ENCODE data around the gene NR1H2.
A peak's percentile ranks its signal among the peaks of the same experiment; 100 is the strongest.
"Not testable (repeated sequence)": the region's sequence is repeated elsewhere in the genome, so short reads cannot be mapped to it uniquely, and the experiment has no call there.

Gene NR1H2

GRCh38 chr19:50347089-50347581, 29.1 kb upstream of the NR1H2 start:
- DNase-seq, result peak; percentile 60

- DNase-seq, result no peak
These were observed 26.8 kb upstream of the NR1H2 start for GRCh38 chr19:50349277-50350057.

GRCh38 chr19:50352242-50352641, 24.0 kb upstream of the NR1H2 start:
- no peak for DNase-seq

- DNase-seq, result not testable (repeated sequence)
These were observed 22.8 kb upstream of the NR1H2 start for GRCh38 chr19:50353487-50353880.

- DNase-seq, result no peak
These were observed 19.5 kb upstream of the NR1H2 start for GRCh38 chr19:50356691-50357177.

DNA sequence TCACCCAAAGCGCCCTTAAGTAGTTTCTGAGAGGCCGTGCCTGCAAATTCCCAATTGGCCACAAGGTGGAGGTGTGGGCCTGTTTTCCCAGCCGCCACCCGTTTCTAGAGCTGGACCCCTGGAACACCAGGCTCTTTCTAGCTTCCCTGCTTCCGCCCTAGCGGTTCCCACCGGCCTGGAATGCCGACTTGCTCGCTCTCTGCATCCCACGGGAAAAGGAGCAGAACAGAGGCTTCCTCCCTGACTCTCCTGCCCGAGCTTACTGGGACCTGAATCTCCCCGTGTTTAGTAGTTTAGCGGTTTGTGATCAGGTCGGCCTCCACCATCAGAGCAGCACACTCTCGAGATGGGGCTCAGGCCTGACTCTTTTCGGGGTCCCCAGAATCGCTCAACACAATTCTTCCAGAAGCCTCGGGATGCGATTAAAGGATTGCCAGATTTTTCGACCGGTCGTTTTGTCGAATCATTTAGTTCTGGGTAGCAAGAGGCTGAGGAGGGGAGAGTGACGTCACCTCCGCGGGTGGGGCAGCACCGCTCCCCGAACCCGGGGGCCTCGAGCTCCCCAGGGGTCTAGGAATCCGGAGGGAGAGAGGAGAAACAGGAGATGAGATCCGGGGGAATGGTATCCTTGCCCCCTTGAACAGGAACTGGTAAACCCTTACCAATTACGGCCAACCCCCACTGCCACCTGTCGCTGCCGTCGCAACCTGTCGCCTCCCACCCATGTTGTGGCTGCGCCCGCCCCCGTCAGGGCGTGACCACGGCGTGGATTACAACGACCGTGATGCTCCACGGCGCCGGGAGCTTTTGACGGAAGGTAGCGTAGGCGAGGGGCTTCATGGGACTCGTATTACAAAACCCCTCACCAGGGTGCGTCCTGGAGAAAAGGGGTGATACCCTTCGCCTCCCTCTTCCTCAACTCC, 18.8 kb upstream of the NR1H2 start:
- DNase-seq, result peak; percentile 75

GRCh38 chr19:50358483-50359327, 17.6 kb upstream of the NR1H2 start:
- peak; percentile 70 for DNase-seq

- DNase-seq, result no peak
These were observed 16.9 kb upstream of the NR1H2 start for GRCh38 chr19:50359328-50359818.

- peak; percentile 22 for DNase-seq
These were observed 14.8 kb upstream of the NR1H2 start for GRCh38 chr19:50361290-50362029.

GRCh38 chr19:50362030-50362412, 14.2 kb upstream of the NR1H2 start:
- no peak for DNase-seq

DNA sequence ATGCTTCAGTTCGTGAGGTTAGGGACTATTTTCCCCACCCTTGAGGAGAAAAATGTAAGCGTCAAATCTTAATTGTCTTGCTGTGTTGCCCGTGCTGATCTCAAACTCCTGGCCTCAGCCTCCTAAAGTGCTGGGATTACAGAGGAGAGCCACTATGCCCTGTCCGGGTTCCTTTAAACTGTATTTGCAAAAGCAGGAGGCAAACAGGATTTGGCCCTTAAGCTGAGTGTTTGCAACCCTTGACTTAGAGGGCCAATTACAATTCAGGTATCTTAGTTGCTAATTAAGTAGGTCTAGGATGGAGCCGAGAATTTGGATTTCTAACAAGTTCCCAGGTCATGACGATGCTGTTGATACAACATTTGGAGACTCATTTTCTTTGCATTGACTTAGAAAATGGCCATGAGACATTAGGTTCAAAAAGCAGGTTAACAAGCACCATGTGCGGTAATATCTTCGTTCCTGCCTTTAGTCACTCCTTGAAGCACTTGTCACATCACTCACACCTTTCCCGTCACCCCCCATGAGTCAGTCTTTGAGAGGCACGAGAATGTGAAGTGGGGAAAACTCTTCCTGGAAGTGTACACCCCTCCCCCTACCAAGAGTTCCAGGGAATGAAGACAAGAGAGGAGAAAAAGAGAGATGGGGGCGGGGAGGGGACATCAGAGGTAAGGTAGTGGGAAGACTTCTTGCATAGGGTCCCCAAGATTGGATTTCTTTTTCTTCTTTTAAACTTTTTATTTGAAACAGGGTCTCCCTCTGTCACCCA, 13.4 kb upstream of the NR1H2 start:
- no peak for DNase-seq

- no peak for DNase-seq
These were observed 10.6 kb upstream of the NR1H2 start, which contains the start of gene NAPSA for GRCh38 chr19:50365434-50366306. Gene NAPSA, minus strand, starts transcription at chr19:50365639. Its CDS starts 18 bp downstream, at chr19:50365621.

DNA sequence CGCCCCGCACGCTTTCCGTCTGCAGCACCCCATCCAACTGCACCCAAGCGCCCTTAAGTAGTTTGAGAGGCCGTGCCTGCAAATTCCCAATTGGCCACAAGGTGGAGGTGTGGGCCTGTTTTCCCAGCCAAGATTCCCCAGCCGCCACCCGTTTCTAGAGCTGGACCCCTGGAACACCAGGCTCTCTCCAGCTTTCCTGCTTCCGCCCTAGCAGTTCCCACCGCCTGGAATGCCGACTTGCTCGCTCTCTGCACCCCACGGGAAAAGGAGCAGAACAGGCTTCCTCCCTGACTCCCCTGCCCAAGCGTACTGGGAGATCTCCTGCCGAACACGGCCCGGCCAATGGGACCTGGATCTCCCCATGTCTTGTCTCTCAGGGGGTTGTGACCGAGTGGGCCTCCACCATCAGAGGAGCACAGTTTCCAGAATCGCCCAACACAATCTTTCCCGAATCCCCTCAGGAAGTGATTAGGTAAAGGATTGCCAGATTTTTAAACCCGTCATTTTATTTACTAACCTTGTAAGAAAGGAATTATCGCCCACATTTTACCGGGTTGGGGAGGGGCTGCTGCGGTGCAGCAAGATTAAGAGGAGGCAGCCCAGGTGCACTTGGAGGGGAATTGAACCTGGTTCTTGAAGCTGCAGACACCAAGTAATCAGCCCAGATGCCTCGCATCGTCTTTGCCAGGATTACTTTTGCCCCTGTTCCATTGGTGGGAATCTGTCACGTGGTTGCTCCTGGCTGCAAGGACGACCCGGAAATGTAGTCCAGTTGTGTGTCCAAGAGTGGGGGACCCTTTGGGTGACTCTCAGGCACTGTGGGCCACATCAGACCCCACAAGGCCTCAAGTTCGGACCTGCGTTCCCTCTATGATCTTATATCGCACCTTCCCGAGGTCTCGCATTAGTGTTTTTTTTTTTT, 7.3 kb upstream of the NR1H2 start:
- DNase-seq, result peak; percentile 89

DNA sequence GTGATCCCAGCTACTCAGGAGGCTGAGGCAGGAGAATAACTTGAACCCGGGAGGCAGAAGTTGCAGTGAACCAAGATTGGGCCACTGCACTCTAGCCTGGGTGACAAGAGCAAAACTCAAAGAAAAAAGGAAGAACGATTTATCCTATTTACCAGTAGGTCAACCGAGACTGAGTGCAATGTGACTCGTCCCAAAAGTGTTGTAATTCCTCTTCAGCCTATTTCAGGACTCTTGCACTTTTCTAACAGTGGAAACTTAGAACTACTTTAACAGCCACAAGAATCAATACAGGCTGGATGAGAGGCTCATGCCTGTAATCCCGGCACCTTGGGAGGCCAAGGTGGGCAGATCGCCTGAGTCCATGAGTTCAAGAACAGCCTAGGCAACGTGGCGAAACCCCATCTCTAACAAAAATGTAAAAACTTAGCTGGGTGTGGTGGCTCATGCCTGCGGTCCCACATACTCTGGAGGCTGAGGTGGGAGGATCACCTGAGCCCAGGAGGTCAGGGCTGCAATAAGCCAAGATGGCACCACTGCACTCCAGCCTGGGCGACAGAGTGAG, 4.3 kb upstream of the NR1H2 start:
- peak; percentile 77 for DNase-seq

DNA sequence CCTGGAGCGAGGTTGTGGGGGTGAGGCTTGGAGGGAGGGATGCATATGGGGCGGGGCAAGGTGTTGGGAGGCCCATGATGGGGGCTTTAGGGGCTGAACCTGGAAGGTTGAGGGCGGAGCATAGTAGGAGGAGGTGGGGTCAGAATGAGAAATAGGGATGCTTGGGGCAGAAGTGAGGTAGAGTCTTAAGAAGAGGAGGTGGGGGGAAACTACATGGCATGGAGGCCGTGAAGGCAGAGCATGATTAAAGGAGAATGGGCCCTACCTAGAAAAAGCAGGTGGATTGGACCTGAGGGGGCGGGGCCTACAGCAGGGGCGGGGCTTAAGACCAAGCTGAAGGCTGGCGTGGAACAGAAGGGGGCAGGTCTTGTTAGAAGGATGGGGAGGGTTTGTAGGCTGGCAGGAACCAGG, 799 bp downstream of the NR1H2 start:
- DNase-seq, result no peak

DNA sequence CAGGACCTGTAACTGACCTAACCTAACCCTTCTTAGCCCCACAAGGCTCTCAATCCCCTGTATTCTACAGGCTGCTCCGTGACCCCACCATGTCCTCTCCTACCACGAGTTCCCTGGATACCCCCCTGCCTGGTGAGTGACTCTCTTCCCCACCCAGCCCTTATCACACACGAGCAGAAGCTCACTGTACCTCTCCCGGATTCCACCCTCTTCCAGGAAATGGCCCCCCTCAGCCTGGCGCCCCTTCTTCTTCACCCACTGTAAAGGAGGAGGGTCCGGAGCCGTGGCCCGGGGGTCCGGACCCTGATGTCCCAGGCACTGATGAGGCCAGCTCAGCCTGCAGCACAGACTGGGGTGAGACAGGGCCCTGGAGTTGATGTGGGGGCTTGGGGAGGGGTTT, 1.3 kb downstream of the NR1H2 start:
- no peak for DNase-seq

- no peak for DNase-seq
These were observed 2.1 kb downstream of the NR1H2 start for GRCh38 chr19:50378169-50378862.

DNA sequence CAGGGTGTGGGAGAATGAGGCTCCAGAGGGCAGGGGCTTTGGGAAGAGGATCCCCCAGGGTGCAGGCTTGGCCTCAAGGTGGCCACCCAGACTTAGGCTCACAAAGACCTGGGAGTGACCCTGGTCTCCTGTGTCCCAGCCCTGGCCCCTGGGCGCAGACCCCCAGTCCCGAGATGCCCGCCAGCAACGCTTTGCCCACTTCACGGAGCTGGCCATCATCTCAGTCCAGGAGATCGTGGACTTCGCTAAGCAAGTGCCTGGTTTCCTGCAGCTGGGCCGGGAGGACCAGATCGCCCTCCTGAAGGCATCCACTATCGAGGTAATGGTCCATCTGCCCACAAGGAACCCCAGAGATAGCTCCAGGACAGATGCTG, 2.6 kb downstream of the NR1H2 start:
- DNase-seq, result no peak

Data from inflammatory macrophage treated with lipopolysaccharide for 4 hours (primary cell).